Adrenal gland (tissue), 12 donors: ENCODE data around the gene TBC1D21. TPM values are rescaled to one million over a fixed set of nuclear protein-coding genes. Genes with fewer than 3 reads are reported as not detected.

ENCODE experiments used
- DNase-seq, 7 donors: peaks; one replicate each; pipeline ENCODE4 v3.0.0-alpha.2; 2019 to 2020
- H3K27ac ChIP-seq, 5 donors: fragments of 200-600 bp; sonication (generic) in 4 of 5; 1 replicate in 3 of 5; 2 replicates in 2 of 5; pipeline versions ENCODE4 v1.5.1 to v1.8.0; 2016 to 2020; ENCODE audit warnings: mild to moderate bottlenecking in 1 of 5
- H3K27me3 ChIP-seq: fragments of 200-600 bp; 2 replicates; pipeline ENCODE4 v1.8.0; 2021
- H3K36me3 ChIP-seq, 2 donors: fragments of 200-600 bp; replicated peaks in 1 of 2; 1 replicate in 1 of 2; 2 replicates in 1 of 2; pipeline versions ENCODE4 v1.5.1 to v1.8.0; 2018 to 2022
- H3K4me1 ChIP-seq, 2 donors: fragments of 200-600 bp; replicated peaks in 1 of 2; 1 replicate in 1 of 2; 2 replicates in 1 of 2; pipeline versions ENCODE4 v1.5.1 to v1.8.0; 2018 to 2021
- H3K4me3 ChIP-seq, 4 donors: fragments of 200-600 bp; sonication (generic) in 3 of 4; one replicate each; pipeline ENCODE4 v1.5.1; 2016 to 2018
- H3K9me3 ChIP-seq, 3 donors: fragments of 200-600 bp; sonication (generic) in 1 of 3; replicated peaks in 1 of 3; 1 replicate in 2 of 3; 2 replicates in 1 of 3; pipeline versions ENCODE4 v1.5.1 to v1.8.0; 2016 to 2021
- CTCF ChIP-seq, 6 experiments: fragments of 450-650 bp in 4 of 6; fragments of 200-600 bp in 2 of 6; sonication (generic) in 1 of 6; IDR thresholded peaks; 1 replicate in 5 of 6; 2 replicates in 1 of 6; pipeline versions ENCODE4 v1.5.1 to v1.8.0; 2016 to 2021; ENCODE audit warnings: antibody characterized with exemption in 6 of 6, mild to moderate bottlenecking in 2 of 6, moderate library complexity in 1 of 6
- POLR2A ChIP-seq, 2 donors: fragments of 450-650 bp; IDR thresholded peaks; one replicate each; pipeline ENCODE4 v1.6.1; 2017; ENCODE audit warnings: antibody characterized with exemption in 2 of 2, mild to moderate bottlenecking in 2 of 2, moderate library complexity in 1 of 2
- WGBS, 4 donors: extraction: QIAGEN DNeasy Blood & Tissue Kit in 2 of 4; methylation state at CpG; one replicate each; pipeline versions ENCODE4 v1.1.5 to v1.1.7; 2013 to 2017; 5-methylcytosine and 5-hydroxymethylcytosine counted together
- intact Hi-C, 2 donors: fragments of 100-400 bp; cut with DNase I; formaldehyde crosslinking; loops; one replicate each; pipeline versions ENCODE4 v1.14.1 to v1.15.0; 2022 to 2023
- polyA plus RNA-seq, 3 donors: library from polyadenylated mRNA; stranded (reverse); fragments of 200-250 nt in 2 of 3; fragments of 350-450 nt in 1 of 3; fragmentation: Illumina TruSeq in 1 of 3; extraction: RNeasy Lipid Tissue Mini Kit (QIAGEN cat#74804) in 1 of 3; gene quantifications; one replicate each; pipeline ENCODE4 v1.2.3, GENCODE V29; 2013 to 2014
- total RNA-seq, 9 donors: library from RNA; depleted of rRNA in 4 of 9; stranded (reverse); fragments of >200 nt in 4 of 9; fragments of 120-200 nt in 1 of 9; fragmentation: NEBNext Ultra II Directional in 1 of 9; extraction: Animal tissue kit (Norgen Biotek cat#: 25700) in 1 of 9; gene quantifications; one replicate each; pipeline versions ENCODE4 v1.1.0 to v1.2.4, GENCODE V29; 2013 to 2023
- donor health status: healthy with polysubstance abuse.
- donor health status: Bipolar disorder and iron deficiency.
- donor health status: DM: yes; HTN: yes; CAD: no.
- donor health status: DM: no; HTN: no; CAD: no.
- donor health status: DM: no; HTN: no; CAD: no.
- donor health status: DM: yes; HTN: yes; CAD: no.

TBC1D21 gene
- total and polyA plus RNA-seq, 12 donors, result not detected

GRCh38 chr15:73869216-73869995, 4.0 kb upstream of the TBC1D21 start:
- Histone ChIP-seq H3K4me1 (no peaks in the 10 kb centered on the region), H3K9me3 (no peaks in the 10 kb centered on the region), H3K27ac (no peak overlapping the region), H3K4me3 (no peak overlapping the region), H3K36me3 (no peaks in the 10 kb centered on the region), H3K27me3 (peaks cover 8% of the 10 kb centered on the region)
- no peak for TF ChIP-seq CTCF (IDR thresholded peaks at IDR 0.05)
- TF ChIP-seq POLR2A (IDR thresholded peaks at IDR 0.05), result no peak
- whole genome bisulfite sequencing, 4 donors, result 72 to 83% (median 81%) methylated on average over 6 of the region's 6 CpGs
- intact Hi-C loops, result no loop called here
- DNase-seq, result no peak

- TF ChIP-seq POLR2A (IDR thresholded peaks at IDR 0.05) (no peak), CTCF (IDR thresholded peaks at IDR 0.05) (no peak)
- WGBS, 4 donors, result 47 to 58% (median 52%) methylated on average over 15 to 17 of the region's 17 CpGs
- H3K27me3 ChIP-seq, result peaks cover 8% of the 10 kb centered on the region
Measured at GRCh38 chr15:73870700-73871408, 2.5 kb upstream of the TBC1D21 start.

GRCh38 chr15:73872346-73872745, 1.0 kb upstream of the TBC1D21 start:
- H3K4me1 ChIP-seq, result no peaks in the 10 kb centered on the region
- H3K4me3 ChIP-seq, result no peak overlapping the region
- no peak for DNase-seq
- no peaks in the 10 kb centered on the region for H3K36me3 ChIP-seq
- 68 to 84% (median 79%) methylated on average over 5 of the region's 5 CpGs for WGBS, 4 donors
- intact Hi-C loops, result no loop called here
- TF ChIP-seq CTCF (IDR thresholded peaks at IDR 0.05) (no peak), POLR2A (IDR thresholded peaks at IDR 0.05) (no peak)
- H3K27me3 ChIP-seq, result peaks cover 8% of the 10 kb centered on the region
- H3K9me3 ChIP-seq, result no peaks in the 10 kb centered on the region
- H3K27ac ChIP-seq, result no peak overlapping the region

More at GRCh38 chr15:73870700-73871408, 2.5 kb upstream of the TBC1D21 start:
- Histone ChIP-seq H3K4me1 (no peaks in the 10 kb centered on the region), H3K27ac (no peak overlapping the region), H3K9me3 (no peaks in the 10 kb centered on the region), H3K36me3 (no peaks in the 10 kb centered on the region), H3K4me3 (no peak overlapping the region)
- intact Hi-C loops, result no loop called here
- DNase-seq, result peak in 6 of 7 donors; percentile 19 to 67 (median 40)

- Histone ChIP-seq H3K4me3 (no peak overlapping the region), H3K27ac (no peak overlapping the region), H3K36me3 (no peaks in the 10 kb centered on the region), H3K4me1 (no peaks in the 10 kb centered on the region), H3K9me3 (no peaks in the 10 kb centered on the region), H3K27me3 (peaks cover 8% of the 10 kb centered on the region)
- TF ChIP-seq POLR2A (IDR thresholded peaks at IDR 0.05) (no peak), CTCF (IDR thresholded peaks at IDR 0.05) (peak; percentile 51 to 66 (median 53))
- intact Hi-C loops, result no loop called here
- peak in 5 of 7 donors; percentile 23 to 57 (median 34) for DNase-seq
- 35 to 43% (median 40%) methylated on average over 6 of the region's 6 CpGs for WGBS, 4 donors
Measured at GRCh38 chr15:73873889-73874511, 636 bp downstream of the TBC1D21 start.
